IPS-15b (cell line): ENCODE measurements around the gene GTF2H4.
"Not testable (repeated sequence)": the region's sequence is repeated elsewhere in the genome, so short reads cannot be mapped to it uniquely, and the experiment has no call there.

Experiments used
- H3K27me3 ChIP-seq: one replicate; pipeline ENCODE4 v1.6.1; 2013; ENCODE audit warnings: low read length; ENCODE audit not compliant: control insufficient read depth, insufficient read depth
- H3K36me3 ChIP-seq: one replicate; pipeline ENCODE4 v1.6.1; 2013; ENCODE audit warnings: low read length; ENCODE audit not compliant: control insufficient read depth, insufficient read depth
- H3K4me1 ChIP-seq: one replicate; pipeline ENCODE4 v1.6.1; 2013; ENCODE audit warnings: mild to moderate bottlenecking, low read length; ENCODE audit not compliant: control insufficient read depth, insufficient read depth
- H3K4me3 ChIP-seq: one replicate; pipeline ENCODE4 v1.5.1; 2013; ENCODE audit warnings: low read depth, low read length
- H3K9ac ChIP-seq: one replicate; pipeline ENCODE4 v1.6.1; 2013; ENCODE audit warnings: low read depth, mild to moderate bottlenecking, low read length
- H3K9me3 ChIP-seq: one replicate; pipeline ENCODE4 v1.6.1; 2013; ENCODE audit warnings: mild to moderate bottlenecking, low read length; ENCODE audit not compliant: control insufficient read depth, insufficient read depth

GTF2H4 gene

DNA sequence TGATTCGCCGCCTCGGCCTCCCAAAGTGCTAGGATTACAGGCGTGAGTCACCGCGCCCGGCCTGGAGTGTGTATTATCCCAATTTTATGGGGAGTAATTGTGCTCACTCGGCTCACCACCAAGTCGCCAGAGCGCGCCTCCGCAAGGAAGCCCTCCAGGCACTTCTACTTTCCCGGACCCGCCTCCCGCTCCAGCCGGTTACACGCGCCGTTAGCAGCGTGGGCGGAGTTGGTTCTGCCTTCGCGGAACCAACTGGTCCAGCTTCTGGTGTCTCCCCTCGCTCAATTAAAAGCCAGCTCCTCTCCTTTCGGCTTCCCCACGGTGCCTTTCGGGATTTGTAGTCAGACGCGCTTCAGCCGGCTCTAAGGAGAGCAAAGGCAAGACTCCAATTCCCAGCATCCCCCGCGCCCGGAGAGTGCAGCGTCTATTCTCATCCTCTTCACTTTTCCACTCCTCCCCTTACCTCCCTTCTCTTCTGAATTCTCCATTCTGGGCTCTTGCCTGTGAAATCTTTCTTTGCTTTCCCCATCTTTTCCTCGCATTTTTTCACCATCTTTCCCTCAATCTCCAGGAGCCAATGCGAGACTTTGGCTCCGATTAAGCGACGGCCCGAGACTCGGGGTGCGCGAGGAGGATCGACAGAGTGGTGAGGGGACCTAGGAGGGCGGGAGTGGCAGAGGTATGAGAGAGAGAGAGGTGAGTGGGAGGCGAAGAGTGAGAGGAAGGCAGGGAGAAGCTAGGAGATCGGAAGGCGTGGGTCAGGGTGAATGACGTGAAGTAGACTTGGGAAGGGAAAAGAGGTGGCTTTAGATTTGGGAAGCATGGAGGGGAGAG, at the start of gene GTF2H4:
Gene GTF2H4, plus strand, starts transcription at position 450 of the 834 bp plus-strand sequence.
- Histone ChIP-seq H3K9me3 (no peaks in the 10 kb centered on the region), H3K4me1 (no peaks in the 10 kb centered on the region), H3K36me3 (peaks cover 16% of the 10 kb centered on the region), H3K4me3 (peak within 1 kb of the TSS; percentile 89), H3K27me3 (no peaks in the 10 kb centered on the region), H3K9ac (peak within 1 kb of the TSS; percentile 61)

- H3K4me3 ChIP-seq, H3K4me1 ChIP-seq, H3K9me3 ChIP-seq, H3K36me3 ChIP-seq, H3K27me3 ChIP-seq, H3K9ac ChIP-seq: not testable (repeated sequence)
Observed at GRCh38 chr6:30859726-30860125, 48.3 kb upstream of the GTF2H4 start.

DNA sequence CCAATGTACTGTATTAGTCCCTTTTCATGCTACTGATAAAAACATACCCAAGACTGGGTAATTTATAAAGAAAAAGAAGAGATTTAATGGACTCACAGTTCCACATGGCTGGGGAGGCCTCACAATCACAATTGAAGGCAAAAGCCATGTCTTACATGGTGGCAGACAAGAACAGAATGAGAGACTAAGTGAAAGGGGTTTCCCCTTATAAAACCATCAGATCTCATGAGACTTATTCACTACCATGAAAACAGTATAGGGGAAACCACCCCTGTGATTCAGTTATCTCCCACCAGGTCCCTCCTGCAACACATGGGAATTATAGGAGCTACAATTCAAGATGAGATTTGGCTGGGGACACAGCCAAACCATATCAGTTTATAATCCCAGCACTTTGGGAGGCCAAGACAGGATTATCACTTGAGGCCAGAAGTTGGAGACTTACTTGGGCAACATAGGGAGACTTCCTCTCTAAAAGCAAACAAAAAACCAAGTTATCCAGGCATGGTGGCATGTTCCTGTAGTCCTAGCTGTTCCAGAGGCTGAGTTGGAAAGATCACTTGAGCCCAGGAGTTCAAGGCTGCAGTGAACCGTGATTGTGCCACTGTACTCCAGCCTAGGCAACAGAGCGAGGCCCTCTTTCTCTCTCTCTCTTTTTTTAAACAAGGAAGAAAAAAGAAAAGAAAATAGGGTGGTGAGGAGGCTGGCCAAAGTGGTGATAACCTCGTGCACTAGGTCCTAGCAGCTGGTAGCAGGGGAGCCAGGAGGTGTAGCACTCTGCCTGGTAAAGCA, 46.6 kb upstream of the GTF2H4 start:
- Histone ChIP-seq H3K9me3 (peaks cover 6% of the 10 kb centered on the region), H3K4me3 (no peak overlapping the region), H3K27me3 (no peaks in the 10 kb centered on the region), H3K36me3 (no peaks in the 10 kb centered on the region), H3K4me1 (no peaks in the 10 kb centered on the region), H3K9ac (no peak overlapping the region)

GRCh38 chr6:30862156-30862875, 45.7 kb upstream of the GTF2H4 start:
- Histone ChIP-seq H3K9me3 (peaks cover 6% of the 10 kb centered on the region), H3K9ac (no peak overlapping the region), H3K36me3 (no peaks in the 10 kb centered on the region), H3K4me3 (no peak overlapping the region), H3K4me1 (no peaks in the 10 kb centered on the region), H3K27me3 (no peaks in the 10 kb centered on the region)

DNA sequence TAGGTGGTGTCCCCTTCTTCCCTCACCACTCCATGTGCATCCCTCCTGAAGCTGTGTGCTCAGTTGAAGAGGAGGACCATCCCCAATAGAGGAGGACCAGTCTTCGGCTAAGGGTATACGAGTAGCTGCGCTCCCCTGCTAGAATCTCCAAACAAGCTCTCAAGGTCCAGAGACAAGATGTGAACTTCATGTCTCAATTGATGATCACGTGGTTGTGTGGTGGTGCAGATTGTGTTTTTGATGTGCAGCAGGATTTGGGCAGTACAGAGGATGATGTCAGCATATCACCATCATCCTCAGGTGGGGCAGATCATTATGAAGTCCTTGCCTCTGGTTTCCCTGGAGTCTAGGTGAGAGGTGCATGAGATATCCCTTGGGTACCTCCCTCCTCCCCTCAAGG, 43.7 kb upstream of the GTF2H4 start:
- Histone ChIP-seq H3K36me3 (no peaks in the 10 kb centered on the region), H3K9me3 (peaks cover under 1% of the 10 kb centered on the region), H3K27me3 (no peaks in the 10 kb centered on the region), H3K4me3 (no peak overlapping the region), H3K9ac (no peak overlapping the region), H3K4me1 (no peaks in the 10 kb centered on the region)

- not testable (repeated sequence) for H3K9ac ChIP-seq, H3K27me3 ChIP-seq, H3K4me1 ChIP-seq, H3K4me3 ChIP-seq, H3K36me3 ChIP-seq
- H3K9me3 ChIP-seq: peaks cover 18% of the 10 kb centered on the region
Observed at GRCh38 chr6:30869241-30869749, 38.7 kb upstream of the GTF2H4 start.

GRCh38 chr6:30870546-30870945, 37.5 kb upstream of the GTF2H4 start:
- no peaks in the 10 kb centered on the region for H3K4me1 ChIP-seq
- peaks cover 18% of the 10 kb centered on the region for H3K9me3 ChIP-seq
- no peaks in the 10 kb centered on the region for H3K27me3 ChIP-seq
- H3K36me3 ChIP-seq: no peaks in the 10 kb centered on the region
- H3K4me3 ChIP-seq: no peak overlapping the region
- no peak overlapping the region for H3K9ac ChIP-seq

- Histone ChIP-seq H3K36me3 (no peaks in the 10 kb centered on the region), H3K27me3 (no peaks in the 10 kb centered on the region), H3K9me3 (peaks cover 18% of the 10 kb centered on the region), H3K9ac (no peak overlapping the region), H3K4me3 (no peak overlapping the region), H3K4me1 (no peaks in the 10 kb centered on the region)
Observed at GRCh38 chr6:30871592-30872183, 36.3 kb upstream of the GTF2H4 start.

DNA sequence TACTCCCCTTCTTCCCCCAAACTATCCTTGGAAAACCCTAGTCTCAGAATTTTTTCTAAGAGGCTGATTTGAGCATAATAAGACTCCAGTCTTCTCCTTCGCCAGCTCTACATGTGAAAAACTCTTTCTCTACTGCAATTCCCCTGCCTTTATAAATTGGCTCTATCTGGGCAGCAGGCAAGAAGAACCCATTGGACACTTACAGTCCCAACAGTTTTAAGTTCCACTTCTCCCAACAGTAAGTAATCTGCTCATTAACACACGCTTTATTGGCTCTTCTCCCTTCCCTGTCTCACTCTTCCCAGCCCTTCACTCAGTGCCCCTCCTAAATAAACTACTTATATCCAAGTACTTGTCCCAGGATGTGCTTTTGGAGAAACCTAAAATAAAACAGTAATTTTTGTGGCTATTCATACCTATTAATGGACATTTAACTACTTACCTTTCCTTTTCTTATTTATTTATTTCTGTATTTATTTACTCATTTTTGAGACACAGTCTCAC, 34.8 kb upstream of the GTF2H4 start:
- Histone ChIP-seq H3K4me1 (peaks cover 2% of the 10 kb centered on the region), H3K36me3 (no peaks in the 10 kb centered on the region), H3K27me3 (no peaks in the 10 kb centered on the region), H3K9ac (no peak overlapping the region), H3K4me3 (no peak overlapping the region), H3K9me3 (peaks cover 18% of the 10 kb centered on the region)

DNA sequence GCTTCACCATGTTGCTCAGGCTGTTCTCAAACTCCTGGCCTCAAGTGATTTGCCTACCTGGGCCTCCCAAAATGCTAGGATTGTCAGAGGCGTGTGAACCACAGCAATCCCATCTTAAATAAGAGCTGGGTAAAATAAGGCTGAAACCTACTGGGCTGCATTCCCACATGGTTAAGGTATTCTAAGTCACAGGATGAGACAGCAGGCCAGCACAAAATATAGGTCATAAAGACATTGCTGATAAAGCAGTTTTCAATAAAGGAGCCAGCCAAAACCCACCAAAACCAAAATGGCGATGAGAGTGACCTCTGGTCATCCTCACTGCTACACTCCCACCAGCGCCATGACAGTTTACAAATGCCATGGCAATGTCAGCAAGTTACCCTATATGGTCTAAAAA, 34.2 kb upstream of the GTF2H4 start:
- H3K9ac ChIP-seq, H3K4me3 ChIP-seq, H3K36me3 ChIP-seq, H3K4me1 ChIP-seq, H3K27me3 ChIP-seq: not testable (repeated sequence)
- H3K9me3 ChIP-seq: peaks cover 18% of the 10 kb centered on the region
